ENCODE measurements around the gene ACADSB. TPM values are rescaled to one million over a fixed set of nuclear protein-coding genes. Genes with fewer than 3 reads are reported as not detected.

Gene ACADSB
- total RNA-seq, 1 experiment from 2014 or later: 14.5 TPM

DNA sequence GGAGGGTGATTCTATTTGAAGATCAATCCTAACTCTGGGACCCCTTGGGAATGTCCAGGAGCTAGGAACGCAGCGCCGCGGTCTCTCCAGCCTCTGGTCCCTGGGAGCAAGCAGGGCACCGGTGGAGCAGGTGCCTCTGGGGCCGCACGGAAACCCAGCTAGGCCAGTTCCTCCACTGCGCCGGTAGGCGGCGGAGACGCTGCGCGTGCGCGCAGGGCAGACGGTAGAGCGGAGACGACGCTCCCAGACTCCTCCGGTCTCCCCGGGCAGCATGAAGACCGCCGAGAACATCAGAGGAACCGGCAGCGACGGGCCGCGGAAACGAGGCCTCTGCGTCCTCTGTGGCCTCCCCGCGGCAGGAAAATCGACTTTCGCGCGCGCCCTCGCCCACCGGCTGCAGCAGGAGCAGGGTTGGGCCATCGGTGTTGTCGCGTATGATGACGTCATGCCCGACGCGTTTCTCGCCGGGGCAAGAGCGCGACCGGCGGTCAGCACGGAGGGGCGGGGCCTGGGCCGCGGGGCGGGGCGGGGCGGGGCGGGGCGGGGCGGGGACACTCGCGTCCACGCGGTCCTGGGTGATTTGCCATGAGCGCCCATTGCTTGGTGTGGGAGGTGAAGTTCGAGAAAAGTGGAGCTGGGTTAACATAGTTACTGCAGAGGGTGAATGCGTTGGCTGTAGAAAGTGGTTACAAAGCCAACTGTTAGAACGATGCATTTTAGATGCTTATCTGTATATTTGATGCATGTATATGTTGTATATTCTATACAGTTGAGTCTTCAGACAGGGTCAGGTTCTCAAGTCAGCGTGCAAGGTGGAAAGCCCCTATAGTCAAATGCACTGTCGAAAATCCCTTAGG lies 28.4 kb upstream of the ACADSB start, which contains the start of gene PSTK (continued):
- TF ChIP-seq, protein P1, sequence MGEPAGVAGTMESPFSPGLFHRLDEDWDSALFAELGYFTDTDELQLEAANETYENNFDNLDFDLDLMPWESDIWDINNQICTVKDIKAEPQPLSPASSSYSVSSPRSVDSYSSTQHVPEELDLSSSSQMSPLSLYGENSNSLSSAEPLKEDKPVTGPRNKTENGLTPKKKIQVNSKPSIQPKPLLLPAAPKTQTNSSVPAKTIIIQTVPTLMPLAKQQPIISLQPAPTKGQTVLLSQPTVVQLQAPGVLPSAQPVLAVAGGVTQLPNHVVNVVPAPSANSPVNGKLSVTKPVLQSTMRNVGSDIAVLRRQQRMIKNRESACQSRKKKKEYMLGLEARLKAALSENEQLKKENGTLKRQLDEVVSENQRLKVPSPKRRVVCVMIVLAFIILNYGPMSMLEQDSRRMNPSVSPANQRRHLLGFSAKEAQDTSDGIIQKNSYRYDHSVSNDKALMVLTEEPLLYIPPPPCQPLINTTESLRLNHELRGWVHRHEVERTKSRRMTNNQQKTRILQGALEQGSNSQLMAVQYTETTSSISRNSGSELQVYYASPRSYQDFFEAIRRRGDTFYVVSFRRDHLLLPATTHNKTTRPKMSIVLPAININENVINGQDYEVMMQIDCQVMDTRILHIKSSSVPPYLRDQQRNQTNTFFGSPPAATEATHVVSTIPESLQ (CRISPR knock-in tag; IDR thresholded peaks at IDR 0.05): no peak
- TF ChIP-seq, protein P2, sequence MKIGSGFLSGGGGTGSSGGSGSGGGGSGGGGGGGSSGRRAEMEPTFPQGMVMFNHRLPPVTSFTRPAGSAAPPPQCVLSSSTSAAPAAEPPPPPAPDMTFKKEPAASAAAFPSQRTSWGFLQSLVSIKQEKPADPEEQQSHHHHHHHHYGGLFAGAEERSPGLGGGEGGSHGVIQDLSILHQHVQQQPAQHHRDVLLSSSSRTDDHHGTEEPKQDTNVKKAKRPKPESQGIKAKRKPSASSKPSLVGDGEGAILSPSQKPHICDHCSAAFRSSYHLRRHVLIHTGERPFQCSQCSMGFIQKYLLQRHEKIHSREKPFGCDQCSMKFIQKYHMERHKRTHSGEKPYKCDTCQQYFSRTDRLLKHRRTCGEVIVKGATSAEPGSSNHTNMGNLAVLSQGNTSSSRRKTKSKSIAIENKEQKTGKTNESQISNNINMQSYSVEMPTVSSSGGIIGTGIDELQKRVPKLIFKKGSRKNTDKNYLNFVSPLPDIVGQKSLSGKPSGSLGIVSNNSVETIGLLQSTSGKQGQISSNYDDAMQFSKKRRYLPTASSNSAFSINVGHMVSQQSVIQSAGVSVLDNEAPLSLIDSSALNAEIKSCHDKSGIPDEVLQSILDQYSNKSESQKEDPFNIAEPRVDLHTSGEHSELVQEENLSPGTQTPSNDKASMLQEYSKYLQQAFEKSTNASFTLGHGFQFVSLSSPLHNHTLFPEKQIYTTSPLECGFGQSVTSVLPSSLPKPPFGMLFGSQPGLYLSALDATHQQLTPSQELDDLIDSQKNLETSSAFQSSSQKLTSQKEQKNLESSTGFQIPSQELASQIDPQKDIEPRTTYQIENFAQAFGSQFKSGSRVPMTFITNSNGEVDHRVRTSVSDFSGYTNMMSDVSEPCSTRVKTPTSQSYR (CRISPR knock-in tag; IDR thresholded peaks at IDR 0.05): no peak
- no peak for TF ChIP-seq SMAD3 (CRISPR knock-in tag; IDR thresholded peaks at IDR 0.05; ENCODE audit: borderline replicate concordance)
- TF ChIP-seq, protein P3, sequence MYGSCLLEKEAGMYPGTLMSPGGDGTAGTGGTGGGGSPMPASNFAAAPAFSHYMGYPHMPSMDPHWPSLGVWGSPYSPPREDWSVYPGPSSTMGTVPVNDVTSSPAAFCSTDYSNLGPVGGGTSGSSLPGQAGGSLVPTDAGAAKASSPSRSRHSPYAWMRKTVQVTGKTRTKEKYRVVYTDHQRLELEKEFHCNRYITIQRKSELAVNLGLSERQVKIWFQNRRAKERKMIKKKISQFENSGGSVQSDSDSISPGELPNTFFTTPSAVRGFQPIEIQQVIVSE (CRISPR knock-in tag; IDR thresholded peaks at IDR 0.05; ENCODE audit: borderline replicate concordance): no peak
- peak; percentile 92; the same call in 1 of the 2 replicates for TF ChIP-seq FOXP1 (CRISPR knock-in tag; IDR thresholded peaks at IDR 0.05; ENCODE audit: borderline replicate concordance)
- TF ChIP-seq ZNF263 (CRISPR knock-in tag; IDR thresholded peaks at IDR 0.05; ENCODE audit: low read depth): no peak
- TF ChIP-seq, protein P4, sequence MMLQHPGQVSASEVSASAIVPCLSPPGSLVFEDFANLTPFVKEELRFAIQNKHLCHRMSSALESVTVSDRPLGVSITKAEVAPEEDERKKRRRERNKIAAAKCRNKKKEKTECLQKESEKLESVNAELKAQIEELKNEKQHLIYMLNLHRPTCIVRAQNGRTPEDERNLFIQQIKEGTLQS (CRISPR knock-in tag; conservative IDR thresholded peaks at IDR 0.05): no peak; the same call in 1 of the 2 replicates
- peak; percentile 68; the same call in 1 of the 2 replicates for TF ChIP-seq ZNF416 (CRISPR knock-in tag; IDR thresholded peaks at IDR 0.05)
- TF ChIP-seq TCF7 (CRISPR knock-in tag; IDR thresholded peaks at IDR 0.05; ENCODE audit: low read depth): no peak
- TF ChIP-seq HMGA2 (CRISPR knock-in tag; IDR thresholded peaks at IDR 0.05): peak; percentile 18; the same call in 1 of the 2 replicates
- no peak for TF ChIP-seq NR1H2 (CRISPR knock-in tag; IDR thresholded peaks at IDR 0.05)
- TF ChIP-seq, protein P5, sequence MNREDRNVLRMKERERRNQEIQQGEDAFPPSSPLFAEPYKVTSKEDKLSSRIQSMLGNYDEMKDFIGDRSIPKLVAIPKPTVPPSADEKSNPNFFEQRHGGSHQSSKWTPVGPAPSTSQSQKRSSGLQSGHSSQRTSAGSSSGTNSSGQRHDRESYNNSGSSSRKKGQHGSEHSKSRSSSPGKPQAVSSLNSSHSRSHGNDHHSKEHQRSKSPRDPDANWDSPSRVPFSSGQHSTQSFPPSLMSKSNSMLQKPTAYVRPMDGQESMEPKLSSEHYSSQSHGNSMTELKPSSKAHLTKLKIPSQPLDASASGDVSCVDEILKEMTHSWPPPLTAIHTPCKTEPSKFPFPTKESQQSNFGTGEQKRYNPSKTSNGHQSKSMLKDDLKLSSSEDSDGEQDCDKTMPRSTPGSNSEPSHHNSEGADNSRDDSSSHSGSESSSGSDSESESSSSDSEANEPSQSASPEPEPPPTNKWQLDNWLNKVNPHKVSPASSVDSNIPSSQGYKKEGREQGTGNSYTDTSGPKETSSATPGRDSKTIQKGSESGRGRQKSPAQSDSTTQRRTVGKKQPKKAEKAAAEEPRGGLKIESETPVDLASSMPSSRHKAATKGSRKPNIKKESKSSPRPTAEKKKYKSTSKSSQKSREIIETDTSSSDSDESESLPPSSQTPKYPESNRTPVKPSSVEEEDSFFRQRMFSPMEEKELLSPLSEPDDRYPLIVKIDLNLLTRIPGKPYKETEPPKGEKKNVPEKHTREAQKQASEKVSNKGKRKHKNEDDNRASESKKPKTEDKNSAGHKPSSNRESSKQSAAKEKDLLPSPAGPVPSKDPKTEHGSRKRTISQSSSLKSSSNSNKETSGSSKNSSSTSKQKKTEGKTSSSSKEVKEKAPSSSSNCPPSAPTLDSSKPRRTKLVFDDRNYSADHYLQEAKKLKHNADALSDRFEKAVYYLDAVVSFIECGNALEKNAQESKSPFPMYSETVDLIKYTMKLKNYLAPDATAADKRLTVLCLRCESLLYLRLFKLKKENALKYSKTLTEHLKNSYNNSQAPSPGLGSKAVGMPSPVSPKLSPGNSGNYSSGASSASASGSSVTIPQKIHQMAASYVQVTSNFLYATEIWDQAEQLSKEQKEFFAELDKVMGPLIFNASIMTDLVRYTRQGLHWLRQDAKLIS (CRISPR knock-in tag; IDR thresholded peaks at IDR 0.05; ENCODE audit: borderline replicate concordance): no peak
- TF ChIP-seq CBFB (CRISPR knock-in tag; IDR thresholded peaks at IDR 0.05; ENCODE audit: low read depth): peak; percentile 38; the same call in 1 of the 2 replicates
- TF ChIP-seq, protein P6, sequence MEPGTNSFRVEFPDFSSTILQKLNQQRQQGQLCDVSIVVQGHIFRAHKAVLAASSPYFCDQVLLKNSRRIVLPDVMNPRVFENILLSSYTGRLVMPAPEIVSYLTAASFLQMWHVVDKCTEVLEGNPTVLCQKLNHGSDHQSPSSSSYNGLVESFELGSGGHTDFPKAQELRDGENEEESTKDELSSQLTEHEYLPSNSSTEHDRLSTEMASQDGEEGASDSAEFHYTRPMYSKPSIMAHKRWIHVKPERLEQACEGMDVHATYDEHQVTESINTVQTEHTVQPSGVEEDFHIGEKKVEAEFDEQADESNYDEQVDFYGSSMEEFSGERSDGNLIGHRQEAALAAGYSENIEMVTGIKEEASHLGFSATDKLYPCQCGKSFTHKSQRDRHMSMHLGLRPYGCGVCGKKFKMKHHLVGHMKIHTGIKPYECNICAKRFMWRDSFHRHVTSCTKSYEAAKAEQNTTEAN (CRISPR knock-in tag; IDR thresholded peaks at IDR 0.05): no peak
- no peak for TF ChIP-seq JAZF1 (CRISPR knock-in tag; IDR thresholded peaks at IDR 0.05)
- TF ChIP-seq, protein P7, sequence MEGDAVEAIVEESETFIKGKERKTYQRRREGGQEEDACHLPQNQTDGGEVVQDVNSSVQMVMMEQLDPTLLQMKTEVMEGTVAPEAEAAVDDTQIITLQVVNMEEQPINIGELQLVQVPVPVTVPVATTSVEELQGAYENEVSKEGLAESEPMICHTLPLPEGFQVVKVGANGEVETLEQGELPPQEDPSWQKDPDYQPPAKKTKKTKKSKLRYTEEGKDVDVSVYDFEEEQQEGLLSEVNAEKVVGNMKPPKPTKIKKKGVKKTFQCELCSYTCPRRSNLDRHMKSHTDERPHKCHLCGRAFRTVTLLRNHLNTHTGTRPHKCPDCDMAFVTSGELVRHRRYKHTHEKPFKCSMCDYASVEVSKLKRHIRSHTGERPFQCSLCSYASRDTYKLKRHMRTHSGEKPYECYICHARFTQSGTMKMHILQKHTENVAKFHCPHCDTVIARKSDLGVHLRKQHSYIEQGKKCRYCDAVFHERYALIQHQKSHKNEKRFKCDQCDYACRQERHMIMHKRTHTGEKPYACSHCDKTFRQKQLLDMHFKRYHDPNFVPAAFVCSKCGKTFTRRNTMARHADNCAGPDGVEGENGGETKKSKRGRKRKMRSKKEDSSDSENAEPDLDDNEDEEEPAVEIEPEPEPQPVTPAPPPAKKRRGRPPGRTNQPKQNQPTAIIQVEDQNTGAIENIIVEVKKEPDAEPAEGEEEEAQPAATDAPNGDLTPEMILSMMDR (IDR thresholded peaks at IDR 0.05): peak; percentile 77
- TF ChIP-seq, protein P8, sequence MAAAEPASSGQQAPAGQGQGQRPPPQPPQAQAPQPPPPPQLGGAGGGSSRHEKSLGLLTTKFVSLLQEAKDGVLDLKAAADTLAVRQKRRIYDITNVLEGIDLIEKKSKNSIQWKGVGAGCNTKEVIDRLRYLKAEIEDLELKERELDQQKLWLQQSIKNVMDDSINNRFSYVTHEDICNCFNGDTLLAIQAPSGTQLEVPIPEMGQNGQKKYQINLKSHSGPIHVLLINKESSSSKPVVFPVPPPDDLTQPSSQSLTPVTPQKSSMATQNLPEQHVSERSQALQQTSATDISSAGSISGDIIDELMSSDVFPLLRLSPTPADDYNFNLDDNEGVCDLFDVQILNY (CRISPR knock-in tag; IDR thresholded peaks at IDR 0.05): peak; percentile 71; the same call in 1 of the 2 replicates
- no peak for TF ChIP-seq SOX15 (CRISPR knock-in tag; IDR thresholded peaks at IDR 0.05)
- TF ChIP-seq, protein P9, sequence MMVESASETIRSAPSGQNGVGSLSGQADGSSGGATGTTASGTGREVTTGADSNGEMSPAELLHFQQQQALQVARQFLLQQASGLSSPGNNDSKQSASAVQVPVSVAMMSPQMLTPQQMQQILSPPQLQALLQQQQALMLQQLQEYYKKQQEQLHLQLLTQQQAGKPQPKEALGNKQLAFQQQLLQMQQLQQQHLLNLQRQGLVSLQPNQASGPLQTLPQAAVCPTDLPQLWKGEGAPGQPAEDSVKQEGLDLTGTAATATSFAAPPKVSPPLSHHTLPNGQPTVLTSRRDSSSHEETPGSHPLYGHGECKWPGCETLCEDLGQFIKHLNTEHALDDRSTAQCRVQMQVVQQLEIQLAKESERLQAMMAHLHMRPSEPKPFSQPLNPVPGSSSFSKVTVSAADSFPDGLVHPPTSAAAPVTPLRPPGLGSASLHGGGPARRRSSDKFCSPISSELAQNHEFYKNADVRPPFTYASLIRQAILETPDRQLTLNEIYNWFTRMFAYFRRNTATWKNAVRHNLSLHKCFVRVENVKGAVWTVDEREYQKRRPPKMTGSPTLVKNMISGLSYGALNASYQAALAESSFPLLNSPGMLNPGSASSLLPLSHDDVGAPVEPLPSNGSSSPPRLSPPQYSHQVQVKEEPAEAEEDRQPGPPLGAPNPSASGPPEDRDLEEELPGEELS (CRISPR knock-in tag; IDR thresholded peaks at IDR 0.05): peak; percentile 63; the same call in 1 of the 2 replicates
- TF ChIP-seq NFATC4 (CRISPR knock-in tag; IDR thresholded peaks at IDR 0.05): no peak
- peak; percentile 90 for TF ChIP-seq SP1 (CRISPR knock-in tag; conservative IDR thresholded peaks at IDR 0.05)
- TF ChIP-seq ESRRA (CRISPR knock-in tag; IDR thresholded peaks at IDR 0.05; ENCODE audit: borderline replicate concordance): no peak
